Measurements from ENCODE around the gene ROBO2. TPM values are rescaled to one million over a fixed set of nuclear protein-coding genes. Genes with fewer than 3 reads are reported as not detected.

ROBO2 gene
- polyA plus RNA-seq, 1 of the 3 experiments (the other 2 are of a cell fraction), result not detected

DNA sequence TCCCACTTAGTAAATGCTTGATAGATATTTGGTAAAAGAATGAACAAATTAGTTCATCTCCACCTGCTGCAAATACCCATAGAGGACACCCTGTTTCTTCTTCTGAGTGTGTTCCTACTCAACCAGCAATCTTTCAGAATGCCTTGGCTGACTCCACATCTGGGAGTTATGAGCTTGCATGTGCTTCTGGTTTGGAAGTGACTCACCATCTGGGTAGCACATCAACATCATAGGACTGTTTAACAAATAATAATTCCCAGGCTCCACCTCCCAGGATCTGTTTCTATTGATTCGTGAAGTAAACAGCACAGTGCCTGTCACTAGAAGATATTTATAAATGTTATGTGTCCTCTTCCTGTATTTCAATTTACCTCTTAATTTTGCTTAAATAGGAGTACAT is 580.1 kb downstream of the ROBO2 start:
- Histone ChIP-seq H3K79me2 (ENCODE audit: insufficient read depth) (no peaks in the 10 kb centered on the region), H3K27me3 (ENCODE audit: insufficient read depth) (no peaks in the 10 kb centered on the region), H3K4me3 (ENCODE audit: low read depth in 2 of 2, low read length in 1 of 2) (no peak overlapping the region), H3F3A (replicated peaks; ENCODE audit: insufficient read depth) (no peaks in the 10 kb centered on the region), H3K4me1 (ENCODE audit: control insufficient read depth in 1 of 2, insufficient read depth in 2 of 2, low read depth in 1 of 2, low read length in 1 of 2) (no peaks in the 10 kb centered on the region), H3K9ac (no peak overlapping the region), H4K20me1 (ENCODE audit: insufficient read depth) (no peaks in the 10 kb centered on the region), H2AFZ (ENCODE audit: low read depth) (no peak overlapping the region), H3K36me3 (replicated peaks in 1 of 2; ENCODE audit: control insufficient read depth in 1 of 2, insufficient read depth in 2 of 2, low read length in 1 of 2) (no peaks in the 10 kb centered on the region), H3K4me2 (no peak overlapping the region), H3K27ac (ENCODE audit: low read depth in 2 of 2, low read length in 1 of 2) (no peak overlapping the region), H3K9me3 (no peaks in the 10 kb centered on the region), H3K9me2 (no peaks in the 10 kb centered on the region)
- ChIA-PET CTCF (no interaction called here), POLR2A (no interaction called here)
- DNase-seq, result no peak
- WGBS (ENCODE audit: low lambda C conversion rate), result 24% methylated on average over 1 of the region's 1 CpG
- TF ChIP-seq, protein P1, sequence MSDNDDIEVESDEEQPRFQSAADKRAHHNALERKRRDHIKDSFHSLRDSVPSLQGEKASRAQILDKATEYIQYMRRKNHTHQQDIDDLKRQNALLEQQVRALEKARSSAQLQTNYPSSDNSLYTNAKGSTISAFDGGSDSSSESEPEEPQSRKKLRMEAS (IDR thresholded peaks at IDR 0.05; ENCODE audit: low read depth), result no peak
- TF ChIP-seq NFIC (IDR thresholded peaks at IDR 0.05; ENCODE audit: borderline replicate concordance) (no peak), SIN3A (IDR thresholded peaks at IDR 0.05; ENCODE audit: borderline replicate concordance, low read depth, low read length) (no peak), TAF1 (IDR thresholded peaks at IDR 0.05; ENCODE audit: borderline replicate concordance, low read depth, low read length) (no peak), GABPA (IDR thresholded peaks at IDR 0.05; ENCODE audit: low read depth) (no peak), USF2 (IDR thresholded peaks at IDR 0.05; ENCODE audit: borderline replicate concordance, low read depth, low read length) (no peak), RAD21 (IDR thresholded peaks at IDR 0.05; ENCODE audit: low read length) (no peak), SMC3 (IDR thresholded peaks at IDR 0.05; ENCODE audit: low read depth, low read length) (no peak), GATA2 (CRISPR knock-in tag; IDR thresholded peaks at IDR 0.05) (no peak), IRF3 (IDR thresholded peaks at IDR 0.05; ENCODE audit: low read depth, low read length) (no peak), ELF1 (IDR thresholded peaks at IDR 0.05) (no peak), EZH2phosphoT487 (IDR thresholded peaks at IDR 0.05; ENCODE audit: borderline replicate concordance, low read depth) (no peak), NRF1 (IDR thresholded peaks at IDR 0.05; ENCODE audit: low read depth, low read length) (no peak), JUND (IDR thresholded peaks at IDR 0.05) (no peak), ZBTB33 (IDR thresholded peaks at IDR 0.05; ENCODE audit: borderline replicate concordance, low read depth) (no peak), RFX5 (IDR thresholded peaks at IDR 0.05; ENCODE audit: low read length) (no peak), MEF2A (IDR thresholded peaks at IDR 0.05; ENCODE audit: borderline replicate concordance, low read depth) (no peak), FOSL2 (IDR thresholded peaks at IDR 0.05; ENCODE audit: borderline replicate concordance, low read depth) (no peak)
- TF ChIP-seq, protein P2, sequence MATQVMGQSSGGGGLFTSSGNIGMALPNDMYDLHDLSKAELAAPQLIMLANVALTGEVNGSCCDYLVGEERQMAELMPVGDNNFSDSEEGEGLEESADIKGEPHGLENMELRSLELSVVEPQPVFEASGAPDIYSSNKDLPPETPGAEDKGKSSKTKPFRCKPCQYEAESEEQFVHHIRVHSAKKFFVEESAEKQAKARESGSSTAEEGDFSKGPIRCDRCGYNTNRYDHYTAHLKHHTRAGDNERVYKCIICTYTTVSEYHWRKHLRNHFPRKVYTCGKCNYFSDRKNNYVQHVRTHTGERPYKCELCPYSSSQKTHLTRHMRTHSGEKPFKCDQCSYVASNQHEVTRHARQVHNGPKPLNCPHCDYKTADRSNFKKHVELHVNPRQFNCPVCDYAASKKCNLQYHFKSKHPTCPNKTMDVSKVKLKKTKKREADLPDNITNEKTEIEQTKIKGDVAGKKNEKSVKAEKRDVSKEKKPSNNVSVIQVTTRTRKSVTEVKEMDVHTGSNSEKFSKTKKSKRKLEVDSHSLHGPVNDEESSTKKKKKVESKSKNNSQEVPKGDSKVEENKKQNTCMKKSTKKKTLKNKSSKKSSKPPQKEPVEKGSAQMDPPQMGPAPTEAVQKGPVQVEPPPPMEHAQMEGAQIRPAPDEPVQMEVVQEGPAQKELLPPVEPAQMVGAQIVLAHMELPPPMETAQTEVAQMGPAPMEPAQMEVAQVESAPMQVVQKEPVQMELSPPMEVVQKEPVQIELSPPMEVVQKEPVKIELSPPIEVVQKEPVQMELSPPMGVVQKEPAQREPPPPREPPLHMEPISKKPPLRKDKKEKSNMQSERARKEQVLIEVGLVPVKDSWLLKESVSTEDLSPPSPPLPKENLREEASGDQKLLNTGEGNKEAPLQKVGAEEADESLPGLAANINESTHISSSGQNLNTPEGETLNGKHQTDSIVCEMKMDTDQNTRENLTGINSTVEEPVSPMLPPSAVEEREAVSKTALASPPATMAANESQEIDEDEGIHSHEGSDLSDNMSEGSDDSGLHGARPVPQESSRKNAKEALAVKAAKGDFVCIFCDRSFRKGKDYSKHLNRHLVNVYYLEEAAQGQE (IDR thresholded peaks at IDR 0.05; ENCODE audit: low read depth, low read length), result no peak

Data from SK-N-SH (cell line).